MM.1S (cell line): ENCODE results near the gene TPM3.

Experiments used
- DNase-seq: peaks from one replicate; pipeline ENCODE4 v3.0.0-alpha.2; 2015
- H2AFZ ChIP-seq: fragments of 300-600 bp; sonication (generic); 2 replicates; pipeline ENCODE4 v1.6.0; 2016; ENCODE audit warnings: antibody characterized with exemption, low read length
- H3F3A ChIP-seq: fragments of 300-600 bp; sonication (generic); 2 replicates; pipeline ENCODE4 v1.6.1; 2016; ENCODE audit warnings: mild to moderate bottlenecking, antibody characterized with exemption, low read length, moderate library complexity, mixed read lengths; ENCODE audit not compliant: insufficient read depth
- H3K27ac ChIP-seq: fragments of 300-600 bp; sonication (generic); 2 replicates; pipeline ENCODE4 v1.5.1; 2016; ENCODE audit warnings: mild to moderate bottlenecking, low read length
- H3K27me3 ChIP-seq: fragments of 300-600 bp; sonication (generic); replicated peaks from 2 replicates; pipeline ENCODE4 v1.6.0; 2016; ENCODE audit warnings: low read length; ENCODE audit not compliant: insufficient read depth
- H3K36me3 ChIP-seq: fragments of 300-600 bp; sonication (generic); replicated peaks from 2 replicates; pipeline ENCODE4 v1.6.1; 2016; ENCODE audit warnings: mild to moderate bottlenecking, low read length, mixed read lengths; ENCODE audit not compliant: insufficient read depth
- H3K4me1 ChIP-seq: fragments of 300-600 bp; sonication (generic); 2 replicates; pipeline ENCODE4 v1.6.1; 2016; ENCODE audit warnings: low read length, mixed read lengths
- H3K4me2 ChIP-seq: fragments of 300-600 bp; sonication (generic); 2 replicates; pipeline ENCODE4 v1.6.0; 2016; ENCODE audit warnings: low read depth, low read length
- H3K4me3 ChIP-seq: fragments of 300-600 bp; sonication (generic); 2 replicates; pipeline ENCODE4 v1.5.1; 2016; ENCODE audit warnings: low read length, mixed read lengths
- H3K79me2 ChIP-seq: fragments of 300-600 bp; sonication (generic); 2 replicates; pipeline ENCODE4 v1.6.1; 2016; ENCODE audit warnings: mixed run types, low read length, mixed read lengths
- H3K9ac ChIP-seq: fragments of 300-600 bp; sonication (generic); 2 replicates; pipeline ENCODE4 v1.6.1; 2016; ENCODE audit warnings: low read length, mixed read lengths
- H3K9me2 ChIP-seq: fragments of 300-600 bp; sonication (generic); replicated peaks from 2 replicates; pipeline ENCODE4 v1.6.1; 2016; ENCODE audit warnings: mild to moderate bottlenecking, low read length, mixed read lengths; ENCODE audit not compliant: insufficient read depth
- H3K9me3 ChIP-seq: fragments of 300-600 bp; sonication (generic); replicated peaks from 2 replicates; pipeline ENCODE4 v1.6.1; 2016; ENCODE audit warnings: mild to moderate bottlenecking, low read length, mixed read lengths; ENCODE audit not compliant: insufficient read depth
- H4K20me1 ChIP-seq: fragments of 300-600 bp; sonication (generic); 2 replicates; pipeline ENCODE4 v1.6.1; 2016; ENCODE audit warnings: mild to moderate bottlenecking, low read length, moderate library complexity, mixed read lengths; ENCODE audit not compliant: insufficient read depth
- CTCF ChIP-seq: fragments of 300-600 bp; sonication (generic); IDR thresholded peaks from 2 replicates; pipeline ENCODE4 v1.5.1; 2016; ENCODE audit warnings: antibody characterized with exemption, low read length, mixed read lengths
- EZH2 ChIP-seq: fragments of 300-600 bp; sonication (generic); optimal IDR thresholded peaks from 2 replicates; pipeline ENCODE3; 2017; ENCODE audit warnings: low read depth, mild to moderate bottlenecking, antibody characterized with exemption, low read length, mixed read lengths
- EZH2phosphoT487 ChIP-seq: fragments of 300-600 bp; sonication (generic); IDR thresholded peaks from 2 replicates; pipeline ENCODE4 v1.6.1; 2018; ENCODE audit warnings: antibody characterized with exemption, low read length

Gene TPM3

GRCh38 chr1:154222518-154222917, 30.6 kb upstream of the TPM3 start:
- Histone ChIP-seq H3K4me1 (peaks cover 25% of the 10 kb centered on the region), H3K27ac (no peak overlapping the region), H3K79me2 (peaks cover 97% of the 10 kb centered on the region), H3K4me3 (peak overlapping the region; percentile 87), H2AFZ (no peak overlapping the region), H3K9me3 (no peaks in the 10 kb centered on the region), H3K9me2 (no peaks in the 10 kb centered on the region), H3K4me2 (peak overlapping the region; percentile 88), H3K9ac (peak overlapping the region; percentile 94; the same call in 1 of the 2 replicates), H4K20me1 (peaks cover 29% of the 10 kb centered on the region), H3K27me3 (no peaks in the 10 kb centered on the region), H3K36me3 (peaks cover 28% of the 10 kb centered on the region; the same call in 1 of the 2 replicates), H3F3A (no peaks in the 10 kb centered on the region; the same call in 1 of the 2 replicates)
- DNase-seq = no peak
- TF ChIP-seq EZH2phosphoT487 (no peak), EZH2 (no peak), CTCF (no peak)

GRCh38 chr1:154221278-154222001, 29.5 kb upstream of the TPM3 start:
- Histone ChIP-seq H3K9ac (peak overlapping the region; percentile 94), H3K4me1 (peaks cover 25% of the 10 kb centered on the region), H3K4me3 (peak overlapping the region; percentile 87), H3K9me2 (no peaks in the 10 kb centered on the region), H3K27me3 (no peaks in the 10 kb centered on the region), H3F3A (no peaks in the 10 kb centered on the region; the same call in 1 of the 2 replicates), H3K36me3 (peaks cover 22% of the 10 kb centered on the region; the same call in 1 of the 2 replicates), H3K9me3 (no peaks in the 10 kb centered on the region), H3K4me2 (peak overlapping the region; percentile 88), H2AFZ (peak overlapping the region; percentile 6), H3K79me2 (peaks cover 97% of the 10 kb centered on the region), H3K27ac (peak overlapping the region; percentile 76; the same call in 1 of the 2 replicates), H4K20me1 (peaks cover 24% of the 10 kb centered on the region)
- DNase-seq = peak; percentile 73
- TF ChIP-seq EZH2phosphoT487 (no peak), EZH2 (no peak), CTCF (no peak; the same call in 1 of the 2 replicates)

GRCh38 chr1:154220970-154221277, 29.0 kb upstream of the TPM3 start:
- peaks cover 17% of the 10 kb centered on the region; the same call in 1 of the 2 replicates for H3K36me3 ChIP-seq
- peak overlapping the region; percentile 6; the same call in 1 of the 2 replicates for H2AFZ ChIP-seq
- peaks cover 25% of the 10 kb centered on the region for H3K4me1 ChIP-seq

More at GRCh38 chr1:154220970-154221277, 29.0 kb upstream of the TPM3 start:
- Histone ChIP-seq H3K27ac (peak overlapping the region; percentile 76; the same call in 1 of the 2 replicates), H3K27me3 (no peaks in the 10 kb centered on the region), H3K4me2 (peak overlapping the region; percentile 88; the same call in 1 of the 2 replicates), H3K9me3 (no peaks in the 10 kb centered on the region), H3K9ac (peak overlapping the region; percentile 94), H3K9me2 (no peaks in the 10 kb centered on the region), H3K79me2 (peaks cover 97% of the 10 kb centered on the region), H3F3A (no peaks in the 10 kb centered on the region; the same call in 1 of the 2 replicates), H3K4me3 (peak overlapping the region; percentile 87), H4K20me1 (peaks cover 24% of the 10 kb centered on the region)
- TF ChIP-seq CTCF = no peak; the same call in 1 of the 2 replicates
- no peak for TF ChIP-seq EZH2
- no peak for TF ChIP-seq EZH2phosphoT487
- no peak for DNase-seq
